Islet of Langerhans (tissue), 1 donor: ENCODE measurements around the gene LARGE1.

Experiments used
- FAIRE-seq: peaks from one replicate; lab custom pipeline; 2011; peaks lifted over from hg19 to GRCh38; lab: Jason Lieb, UNC

LARGE1 gene

GRCh38 chr22:33557836-33558235, 362.4 kb downstream of the LARGE1 start:
- FAIRE-seq = no peak

- FAIRE-seq = no peak
Observed at GRCh38 chr22:33555814-33556522, 364.3 kb downstream of the LARGE1 start.

DNA sequence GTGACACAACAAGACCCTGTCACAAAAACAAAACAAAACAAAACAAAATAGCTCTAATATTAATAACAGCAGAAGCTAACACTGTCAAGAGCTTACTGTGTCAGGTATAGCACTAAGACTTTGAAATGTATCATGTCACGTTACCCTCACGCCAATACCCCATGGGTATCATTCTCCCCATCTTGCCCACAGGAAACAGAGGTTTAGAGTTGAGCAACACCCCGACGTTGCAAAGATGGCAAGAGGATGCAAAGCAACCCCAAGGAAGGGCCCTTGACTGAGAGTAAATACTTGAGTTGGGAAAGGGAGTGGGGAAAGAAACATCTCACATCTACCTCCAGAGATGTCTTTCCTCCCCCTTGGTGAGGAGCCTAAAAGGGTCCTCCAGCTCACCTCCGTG, 366.8 kb downstream of the LARGE1 start:
- no peak for FAIRE-seq

GRCh38 chr22:33544707-33545106, 375.6 kb downstream of the LARGE1 start:
- no peak for FAIRE-seq

- FAIRE-seq = no peak
Observed at GRCh38 chr22:33542722-33543121, 377.6 kb downstream of the LARGE1 start.

DNA sequence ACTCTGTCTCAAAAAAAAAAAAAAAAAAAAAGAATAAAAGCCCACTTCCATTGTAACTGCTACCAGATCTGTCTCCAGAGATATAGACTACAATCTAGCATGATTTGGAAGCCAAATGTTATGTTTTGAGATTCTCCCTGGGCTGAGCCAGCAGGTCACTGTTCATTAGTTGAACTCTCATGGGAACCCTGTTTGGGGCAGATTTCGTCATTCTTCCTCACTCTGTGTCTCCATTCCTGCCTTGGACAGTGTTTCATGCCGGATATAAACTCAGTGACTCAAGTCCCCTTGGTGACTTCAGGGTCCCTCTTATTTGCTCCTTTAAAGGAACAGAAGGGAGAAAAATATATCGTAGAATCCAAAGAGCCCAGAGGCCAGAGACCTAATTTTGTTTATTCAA, 378.1 kb downstream of the LARGE1 start:
- FAIRE-seq = no peak

GRCh38 chr22:33539902-33540751, 380.1 kb downstream of the LARGE1 start:
- FAIRE-seq = peak; percentile 38

- peak; percentile 65 for FAIRE-seq
Observed at GRCh38 chr22:33539202-33539901, 380.9 kb downstream of the LARGE1 start.

GRCh38 chr22:33538277-33538885, 381.9 kb downstream of the LARGE1 start:
- no peak for FAIRE-seq

GRCh38 chr22:33537059-33537458, 383.2 kb downstream of the LARGE1 start:
- FAIRE-seq = no peak

DNA sequence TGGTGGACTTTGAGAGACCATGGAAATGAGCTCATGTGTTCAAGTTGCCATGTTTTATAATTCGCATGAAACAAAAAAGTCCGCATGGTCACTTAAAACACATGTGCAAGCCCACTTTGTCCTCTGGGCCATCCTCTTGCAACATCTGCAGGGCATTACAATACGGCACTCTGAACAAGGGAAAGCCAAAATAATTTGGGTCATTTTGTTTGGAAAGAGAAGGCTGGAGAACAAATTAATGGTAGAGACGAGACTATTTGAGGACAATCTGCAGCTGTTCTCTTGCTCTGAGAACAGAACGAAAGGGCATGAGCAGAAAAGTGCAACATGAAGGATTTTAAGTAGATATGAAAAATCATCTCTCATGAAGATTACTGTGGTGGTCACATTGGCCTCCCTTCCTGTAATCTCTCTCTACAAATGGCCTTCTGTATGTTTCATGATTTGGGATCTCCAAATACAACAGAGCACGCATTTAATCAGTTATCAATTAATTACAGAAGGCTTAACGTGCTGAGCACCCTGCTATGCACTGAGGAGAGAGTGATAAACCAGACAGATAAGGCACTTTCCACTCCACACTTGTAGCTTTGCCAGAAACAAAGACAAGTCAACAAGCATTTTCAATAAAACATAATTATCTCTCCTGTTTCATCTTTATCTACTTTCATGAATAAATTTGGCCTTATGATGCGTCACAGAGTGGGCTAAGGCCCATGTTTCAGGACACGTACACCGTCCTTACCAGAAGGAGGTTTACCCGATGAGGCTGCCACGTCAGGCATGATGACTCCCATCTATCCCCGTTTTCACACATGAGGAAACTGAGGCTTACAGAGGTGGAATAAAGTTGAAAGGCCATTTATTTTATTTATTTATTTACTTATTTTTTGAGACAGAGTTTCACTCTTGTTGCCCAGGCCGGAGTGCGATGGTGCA, 384.1 kb downstream of the LARGE1 start:
- no peak for FAIRE-seq

DNA sequence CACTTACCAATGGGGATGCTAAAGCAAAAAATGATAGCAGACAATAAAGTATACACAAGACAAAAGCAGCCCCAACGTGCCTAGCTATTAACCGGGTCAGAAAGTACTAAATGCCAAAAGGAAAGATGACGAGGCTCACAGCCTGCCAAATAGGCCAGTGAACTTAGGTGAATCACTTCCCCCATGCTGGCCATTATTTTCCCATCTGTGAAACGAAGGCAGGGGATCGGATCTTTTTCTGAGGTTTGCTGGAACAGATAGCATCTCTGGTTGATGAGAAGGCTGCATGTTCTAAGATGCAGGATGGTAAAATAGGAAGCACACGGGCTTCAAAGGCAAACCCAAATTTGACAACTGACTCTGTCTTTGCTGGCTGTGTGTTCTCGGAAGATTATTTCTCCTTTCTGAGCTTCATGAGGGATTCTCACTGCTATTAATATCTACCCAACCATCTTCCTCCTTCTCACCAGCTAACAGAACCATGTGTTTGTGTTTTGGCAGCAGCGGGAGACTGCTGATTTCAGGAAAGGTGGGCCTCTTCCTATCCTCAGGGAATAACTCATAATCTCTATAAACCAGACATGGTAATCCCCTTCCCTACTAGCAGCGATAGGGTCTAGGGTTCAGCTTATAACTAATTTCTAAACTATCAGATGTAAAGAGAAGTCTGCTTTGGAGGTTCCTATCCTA, 390.7 kb downstream of the LARGE1 start:
- no peak for FAIRE-seq

- no peak for FAIRE-seq
Observed at GRCh38 chr22:33528183-33528582, 392.1 kb downstream of the LARGE1 start.

DNA sequence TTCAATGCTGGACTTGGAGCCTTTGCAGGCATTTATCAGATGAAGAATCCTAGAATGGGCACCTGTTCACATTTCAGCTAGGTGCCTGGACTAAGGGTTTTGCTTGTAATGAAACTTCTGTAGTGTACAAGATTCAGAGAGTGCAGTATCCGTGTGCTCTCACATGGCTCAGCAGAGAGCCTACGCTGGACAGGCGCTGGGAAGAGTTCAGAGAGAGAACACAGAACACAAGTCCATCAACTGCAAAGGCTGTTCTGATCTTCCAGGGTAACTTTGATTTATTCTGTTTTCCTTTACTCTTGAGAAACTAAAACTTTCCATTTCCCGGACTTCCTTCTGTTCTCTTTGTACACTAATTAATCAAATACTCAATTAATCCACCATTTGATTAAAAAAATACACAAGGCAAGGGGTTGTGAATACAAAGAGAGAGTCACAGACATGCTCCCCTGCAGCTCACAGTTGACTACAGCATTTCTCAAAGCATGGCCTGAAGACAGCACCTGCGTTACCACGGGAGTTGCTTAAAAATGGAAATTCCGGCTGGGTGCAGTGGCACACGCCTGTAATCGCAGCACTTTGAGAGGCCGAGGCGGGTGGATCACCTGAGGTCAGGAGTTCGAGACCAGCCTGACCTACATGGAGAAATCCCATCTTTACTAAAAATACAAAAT, 393.7 kb downstream of the LARGE1 start:
- FAIRE-seq = peak; percentile 75

- FAIRE-seq = no peak
Observed at GRCh38 chr22:33524511-33525260, 395.6 kb downstream of the LARGE1 start.

- FAIRE-seq = no peak
Observed at GRCh38 chr22:33521879-33522665, 398.2 kb downstream of the LARGE1 start.

GRCh38 chr22:33520904-33521780, 399.1 kb downstream of the LARGE1 start:
- no peak for FAIRE-seq
